NB4 (cell line): ENCODE results near the gene ARHGAP12.

Experiments
- MAX ChIP-seq: IDR thresholded peaks from 2 replicates; pipeline ENCODE4 v1.6.1; 2011; ENCODE audit warnings: low read depth, low read length
- MYC ChIP-seq: IDR thresholded peaks from 2 replicates; pipeline ENCODE4 v1.6.1; 2011; ENCODE audit warnings: low read depth, low read length
- POLR2A ChIP-seq: IDR thresholded peaks from 2 replicates; pipeline ENCODE4 v1.6.1; 2011; ENCODE audit warnings: mild to moderate bottlenecking; ENCODE audit not compliant: insufficient read length; ENCODE audit errors: extremely low read depth
- TF ChIP-seq, protein P1 (sequence below): IDR thresholded peaks from one replicate; pipeline ENCODE4 v1.5.1; 2012; ENCODE audit warnings: low read depth, low read length

DNA sequence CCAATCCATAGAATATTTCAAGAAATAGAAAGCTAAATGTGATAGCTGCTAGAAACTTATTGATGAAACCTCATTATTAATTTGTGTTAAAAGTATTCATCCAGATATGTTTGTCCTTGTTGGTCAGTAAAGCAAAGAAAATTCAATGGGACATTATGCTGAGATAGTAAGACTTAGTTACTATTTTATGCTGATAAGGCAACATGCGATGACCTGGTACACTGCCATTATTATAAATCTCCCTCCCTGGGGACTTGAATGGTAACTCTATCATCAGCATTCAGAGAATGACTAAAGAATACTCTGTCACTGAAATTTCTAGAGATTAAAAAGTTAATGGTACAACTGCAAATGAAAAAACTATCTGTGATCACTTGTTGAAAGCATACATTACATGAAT, 54.9 kb downstream of the ARHGAP12 start:
- TF ChIP-seq, protein P1, sequence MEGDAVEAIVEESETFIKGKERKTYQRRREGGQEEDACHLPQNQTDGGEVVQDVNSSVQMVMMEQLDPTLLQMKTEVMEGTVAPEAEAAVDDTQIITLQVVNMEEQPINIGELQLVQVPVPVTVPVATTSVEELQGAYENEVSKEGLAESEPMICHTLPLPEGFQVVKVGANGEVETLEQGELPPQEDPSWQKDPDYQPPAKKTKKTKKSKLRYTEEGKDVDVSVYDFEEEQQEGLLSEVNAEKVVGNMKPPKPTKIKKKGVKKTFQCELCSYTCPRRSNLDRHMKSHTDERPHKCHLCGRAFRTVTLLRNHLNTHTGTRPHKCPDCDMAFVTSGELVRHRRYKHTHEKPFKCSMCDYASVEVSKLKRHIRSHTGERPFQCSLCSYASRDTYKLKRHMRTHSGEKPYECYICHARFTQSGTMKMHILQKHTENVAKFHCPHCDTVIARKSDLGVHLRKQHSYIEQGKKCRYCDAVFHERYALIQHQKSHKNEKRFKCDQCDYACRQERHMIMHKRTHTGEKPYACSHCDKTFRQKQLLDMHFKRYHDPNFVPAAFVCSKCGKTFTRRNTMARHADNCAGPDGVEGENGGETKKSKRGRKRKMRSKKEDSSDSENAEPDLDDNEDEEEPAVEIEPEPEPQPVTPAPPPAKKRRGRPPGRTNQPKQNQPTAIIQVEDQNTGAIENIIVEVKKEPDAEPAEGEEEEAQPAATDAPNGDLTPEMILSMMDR: no peak
- TF ChIP-seq MAX (no peak), POLR2A (no peak), MYC (no peak)
